Measurements from ENCODE around the gene BCAR3.

BCAR3 gene

GRCh38 chr1:93636712-93637111 lies 44.9 kb downstream of the BCAR3 start:
- no peak for DNase-seq (ENCODE audit: low spot score)

GRCh38 chr1:93635614-93636543 lies 45.8 kb downstream of the BCAR3 start:
- DNase-seq (ENCODE audit: low spot score): no peak

GRCh38 chr1:93633313-93633712 lies 48.3 kb downstream of the BCAR3 start:
- DNase-seq (ENCODE audit: low spot score): no peak

- DNase-seq (ENCODE audit: low spot score): no peak
Observed at GRCh38 chr1:93631626-93632365, 49.8 kb downstream of the BCAR3 start.

- DNase-seq (ENCODE audit: low spot score): no peak
Observed at GRCh38 chr1:93630168-93630567, 51.5 kb downstream of the BCAR3 start.

- peak; percentile 74 for DNase-seq (ENCODE audit: low spot score)
Observed at GRCh38 chr1:93629101-93630059, 52.3 kb downstream of the BCAR3 start.

GRCh38 chr1:93628681-93629080 lies 53.0 kb downstream of the BCAR3 start:
- DNase-seq (ENCODE audit: low spot score): no peak

GRCh38 chr1:93625582-93626327 lies 55.9 kb downstream of the BCAR3 start:
- no peak for DNase-seq (ENCODE audit: low spot score)

GRCh38 chr1:93623875-93624274 lies 57.8 kb downstream of the BCAR3 start:
- no peak for DNase-seq (ENCODE audit: low spot score)

- no peak for DNase-seq (ENCODE audit: low spot score)
Observed at GRCh38 chr1:93623436-93623835, 58.2 kb downstream of the BCAR3 start.

- no peak for DNase-seq (ENCODE audit: low spot score)
Observed at GRCh38 chr1:93621246-93621645, 60.4 kb downstream of the BCAR3 start.

- DNase-seq (ENCODE audit: low spot score): no peak
Observed at GRCh38 chr1:93620841-93621210, 60.8 kb downstream of the BCAR3 start.

GRCh38 chr1:93620172-93620840 lies 61.3 kb downstream of the BCAR3 start:
- no peak for DNase-seq (ENCODE audit: low spot score)

GRCh38 chr1:93619507-93620171 lies 62.0 kb downstream of the BCAR3 start:
- no peak for DNase-seq (ENCODE audit: low spot score)

- no peak for DNase-seq (ENCODE audit: low spot score)
Observed at GRCh38 chr1:93617670-93618499, 63.8 kb downstream of the BCAR3 start.

- DNase-seq (ENCODE audit: low spot score): no peak
Observed at GRCh38 chr1:93616996-93617669, 64.5 kb downstream of the BCAR3 start.

GRCh38 chr1:93616221-93616995 lies 65.2 kb downstream of the BCAR3 start:
- no peak for DNase-seq (ENCODE audit: low spot score)

- DNase-seq (ENCODE audit: low spot score): peak; percentile 9
Observed at GRCh38 chr1:93615582-93616150, 66.0 kb downstream of the BCAR3 start.

Measured in CD4-positive, alpha-beta T cell treated with Interleukin-2 at 100 ng/mL for 4 hours (primary cell).